GM13976 (cell line): Measurements from ENCODE around the gene TFAP2A.

Experiments
- DNase-seq: peaks from one replicate; pipeline ENCODE4 v3.0.0; 2012; ENCODE audit warnings: low spot score
- in situ Hi-C: fragments of 300-500 bp; cut with MboI; formaldehyde crosslinking; loops from one replicate; pipeline ENCODE4 v1.12.0; 2022; ENCODE audit warnings: low sequenced_read_pairs, mixed read lengths, inconsistent platforms; ENCODE audit not compliant: unreplicated experiment
- TF ChIP-seq, protein P1 (sequence below): IDR thresholded peaks from 2 replicates; pipeline ENCODE4 v1.5.1; 2012; ENCODE audit warnings: borderline replicate concordance, mild to moderate bottlenecking; ENCODE audit not compliant: insufficient read depth; ENCODE audit errors: extremely low read depth, missing control alignments, control extremely low read depth

Gene TFAP2A

DNA sequence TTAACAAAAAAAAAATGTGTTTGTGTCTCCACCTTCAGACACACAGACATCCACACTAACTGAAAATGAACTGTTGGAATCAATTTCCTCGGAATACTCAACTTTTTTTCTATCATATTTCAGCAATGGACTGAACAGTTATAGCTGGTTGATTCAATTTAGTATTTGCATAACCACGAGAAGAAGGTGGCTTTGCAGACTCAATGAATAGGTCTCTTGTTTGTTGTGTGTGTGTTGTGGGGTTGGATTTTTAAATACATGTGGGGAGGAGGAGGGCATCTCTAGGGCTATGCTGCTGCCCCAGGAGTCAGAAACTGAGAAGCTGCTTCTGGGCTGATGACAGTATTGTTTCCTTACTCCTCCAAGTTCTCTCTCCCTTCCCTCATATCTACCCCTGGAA lies 28.7 kb downstream of the TFAP2A start:
- TF ChIP-seq, protein P1, sequence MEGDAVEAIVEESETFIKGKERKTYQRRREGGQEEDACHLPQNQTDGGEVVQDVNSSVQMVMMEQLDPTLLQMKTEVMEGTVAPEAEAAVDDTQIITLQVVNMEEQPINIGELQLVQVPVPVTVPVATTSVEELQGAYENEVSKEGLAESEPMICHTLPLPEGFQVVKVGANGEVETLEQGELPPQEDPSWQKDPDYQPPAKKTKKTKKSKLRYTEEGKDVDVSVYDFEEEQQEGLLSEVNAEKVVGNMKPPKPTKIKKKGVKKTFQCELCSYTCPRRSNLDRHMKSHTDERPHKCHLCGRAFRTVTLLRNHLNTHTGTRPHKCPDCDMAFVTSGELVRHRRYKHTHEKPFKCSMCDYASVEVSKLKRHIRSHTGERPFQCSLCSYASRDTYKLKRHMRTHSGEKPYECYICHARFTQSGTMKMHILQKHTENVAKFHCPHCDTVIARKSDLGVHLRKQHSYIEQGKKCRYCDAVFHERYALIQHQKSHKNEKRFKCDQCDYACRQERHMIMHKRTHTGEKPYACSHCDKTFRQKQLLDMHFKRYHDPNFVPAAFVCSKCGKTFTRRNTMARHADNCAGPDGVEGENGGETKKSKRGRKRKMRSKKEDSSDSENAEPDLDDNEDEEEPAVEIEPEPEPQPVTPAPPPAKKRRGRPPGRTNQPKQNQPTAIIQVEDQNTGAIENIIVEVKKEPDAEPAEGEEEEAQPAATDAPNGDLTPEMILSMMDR = no peak

DNA sequence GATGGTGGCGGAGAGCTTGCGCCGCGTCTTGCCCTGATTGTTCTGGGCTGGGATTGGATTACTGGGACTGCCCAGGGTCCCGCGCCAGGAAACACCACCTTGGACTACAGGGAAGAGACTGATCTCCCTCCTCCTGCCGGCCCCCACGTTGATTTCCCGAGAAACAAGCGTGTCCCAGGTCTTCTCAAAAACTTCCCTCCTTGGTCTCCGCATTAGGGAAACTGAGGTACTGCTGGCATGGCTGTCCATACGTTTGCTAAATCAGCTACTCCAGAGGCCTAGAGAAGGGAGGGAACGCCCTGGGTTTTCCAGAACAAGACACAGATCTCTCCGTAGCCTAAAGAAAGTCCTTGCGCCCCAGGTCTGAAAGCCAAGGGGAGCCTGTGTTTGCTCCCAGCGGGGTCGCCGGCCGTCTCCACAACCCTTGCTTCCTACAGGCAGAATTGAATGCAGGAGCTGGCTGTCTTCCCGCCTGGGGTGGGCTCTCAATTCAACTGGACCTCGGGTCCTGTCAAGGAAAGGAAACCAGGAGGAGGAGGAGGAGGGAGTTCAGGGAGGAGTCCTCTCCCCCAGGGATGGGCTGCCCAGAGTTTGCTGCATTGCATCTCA lies 29.2 kb downstream of the TFAP2A start:
- no peak for DNase-seq
- TF ChIP-seq, protein P1 = no peak
- in situ Hi-C loops = no loop called here

More for the DNA sequence above, 28.7 kb downstream of the TFAP2A start:
- DNase-seq = no peak
- in situ Hi-C loops = no loop called here

DNA sequence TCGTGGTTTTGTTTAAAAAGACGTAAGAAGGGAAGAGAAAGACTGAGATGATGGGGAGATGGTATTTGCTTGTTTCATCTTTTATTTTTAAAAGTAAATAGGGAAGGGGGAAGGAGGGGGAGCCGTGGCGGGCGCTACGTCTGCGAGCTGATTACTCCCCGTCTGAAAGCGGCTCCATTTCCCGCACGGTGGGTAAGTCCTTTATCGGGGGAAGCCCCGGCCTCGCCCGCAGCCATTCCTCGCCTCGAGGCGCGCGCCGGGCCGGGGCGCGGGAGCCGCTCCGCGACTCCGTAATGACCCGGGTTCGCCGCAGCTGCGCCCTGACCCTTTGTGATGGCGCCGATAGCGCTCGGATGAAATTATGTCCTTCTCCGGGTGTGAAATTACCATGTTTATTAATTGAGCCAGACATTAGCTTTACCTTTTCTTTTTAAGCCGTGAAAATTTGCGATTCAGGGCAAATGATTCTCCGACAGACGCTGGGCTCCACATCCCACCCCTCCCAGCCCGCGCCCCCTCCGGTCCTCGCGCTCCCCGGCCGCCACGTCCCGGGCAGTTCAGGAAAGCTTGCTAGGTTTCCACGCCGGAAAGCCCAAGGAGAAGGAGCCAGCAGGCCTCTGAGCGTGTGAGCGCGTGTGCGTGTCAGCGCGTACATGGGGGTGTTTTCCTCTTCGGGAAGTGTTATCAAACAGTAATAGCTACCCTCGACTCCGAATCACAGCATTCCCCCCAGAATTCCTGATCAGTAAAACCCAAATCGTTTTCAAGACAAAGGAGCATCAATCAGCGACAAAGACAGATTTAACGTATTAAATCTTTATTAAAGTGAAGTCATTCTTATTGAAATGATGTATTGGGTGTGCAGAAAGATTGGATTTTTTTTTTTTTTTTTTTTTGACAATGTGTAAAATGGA lies 30.0 kb downstream of the TFAP2A start:
- in situ Hi-C loops = no loop called here
- no peak for DNase-seq
- TF ChIP-seq, protein P1 = no peak

DNA sequence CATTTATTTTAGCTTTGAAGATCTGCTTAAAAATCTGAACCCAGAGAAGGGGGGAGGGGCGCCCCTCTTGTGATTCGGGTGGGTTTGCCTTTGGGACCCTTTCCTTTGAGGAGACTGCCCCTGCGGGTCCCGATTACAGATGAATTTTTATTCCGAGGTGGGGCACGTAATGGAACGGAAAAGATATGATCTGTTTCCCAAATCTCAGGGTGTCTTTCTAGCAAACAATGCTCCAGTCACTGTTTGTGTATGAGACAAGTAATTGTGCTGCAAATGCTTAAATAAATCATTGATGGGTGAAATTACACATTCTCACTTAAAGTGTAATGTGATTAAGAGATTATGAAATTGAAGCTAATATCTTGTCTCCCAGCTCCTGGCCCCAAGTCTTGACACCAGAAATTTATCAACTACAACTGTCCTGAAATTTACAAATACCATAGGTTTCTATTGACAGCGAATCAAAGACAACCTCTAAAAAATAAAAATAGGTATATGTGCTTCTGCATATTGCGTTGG lies 30.7 kb downstream of the TFAP2A start:
- no peak for DNase-seq
- in situ Hi-C loops = no loop called here
- TF ChIP-seq, protein P1 = no peak

DNA sequence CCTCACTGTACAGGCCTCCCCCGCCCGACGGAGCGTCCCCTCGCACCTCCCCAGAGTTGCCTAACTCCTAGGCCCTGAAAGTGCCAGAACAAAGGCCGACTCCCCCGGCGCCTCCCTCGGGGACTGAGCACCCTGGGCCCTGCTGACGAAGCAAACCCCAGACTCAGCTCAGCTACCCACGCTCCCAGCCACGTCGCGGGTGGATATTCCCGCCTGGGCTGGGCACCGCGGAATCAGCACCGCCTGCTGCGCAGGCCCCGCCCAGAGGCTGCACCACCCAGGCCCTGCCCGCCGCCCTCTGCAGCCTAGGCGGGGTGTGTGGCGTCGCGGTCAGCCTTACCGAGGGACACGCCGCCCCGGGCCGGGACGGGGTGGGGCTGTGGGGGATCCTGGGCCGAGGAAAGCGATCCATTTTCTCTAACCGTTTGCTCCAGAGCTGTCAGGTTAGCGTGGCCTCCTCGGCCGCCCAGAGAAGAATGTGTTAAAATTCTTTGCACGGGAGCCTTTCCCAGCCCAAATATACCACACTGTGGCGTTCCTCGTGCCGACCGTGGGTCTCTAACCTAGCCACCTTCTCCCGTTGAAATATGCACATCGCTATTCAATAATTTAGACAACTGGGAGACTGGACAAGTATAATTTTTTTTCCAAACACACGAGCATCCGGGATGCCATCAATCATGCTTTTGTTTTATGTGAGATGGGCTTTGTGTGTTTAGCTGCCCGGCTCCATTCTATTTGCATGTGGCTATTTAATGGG lies 31.4 kb downstream of the TFAP2A start:
- DNase-seq = peak; percentile 50
- in situ Hi-C loops = no loop called here
- TF ChIP-seq, protein P1 = no peak

GRCh38 chr6:10382728-10383330 lies 32.0 kb downstream of the TFAP2A start:
- no peak for DNase-seq
- in situ Hi-C loops = no loop called here
- TF ChIP-seq, protein P1 = no peak
